ENCODE measurements around the gene TVP23C.
A peak's percentile ranks its signal among the peaks of the same experiment; 100 is the strongest.
"Not testable (repeated sequence)": the region's sequence is repeated elsewhere in the genome, so short reads cannot be mapped to it uniquely, and the experiment has no call there.

Gene TVP23C

GRCh38 chr17:15563375-15563857 lies at the start of gene TVP23C:
TSS of gene TVP23C (minus strand) at chr17:15563483. CDS start at chr17:15563448, 35 bp downstream.
- DNase-seq: peak; percentile 51

- DNase-seq: not testable (repeated sequence)
Observed at GRCh38 chr17:15592960-15593359, 29.7 kb upstream of the TVP23C start.

GRCh38 chr17:15591986-15592385 lies 28.7 kb upstream of the TVP23C start:
- not testable (repeated sequence) for DNase-seq

GRCh38 chr17:15590844-15591243 lies 27.6 kb upstream of the TVP23C start:
- not testable (repeated sequence) for DNase-seq

GRCh38 chr17:15589544-15590536 lies 26.6 kb upstream of the TVP23C start:
- DNase-seq: not testable (repeated sequence)

GRCh38 chr17:15588017-15588416 lies 24.7 kb upstream of the TVP23C start:
- DNase-seq: not testable (repeated sequence)

GRCh38 chr17:15583313-15583712 lies 20.0 kb upstream of the TVP23C start:
- DNase-seq: not testable (repeated sequence)

- not testable (repeated sequence) for DNase-seq
Observed at GRCh38 chr17:15581462-15581861, 18.2 kb upstream of the TVP23C start.

GRCh38 chr17:15576848-15577247 lies 13.6 kb upstream of the TVP23C start:
- not testable (repeated sequence) for DNase-seq

GRCh38 chr17:15574660-15575059 lies 11.4 kb upstream of the TVP23C start:
- DNase-seq: not testable (repeated sequence)

GRCh38 chr17:15573870-15574269 lies 10.6 kb upstream of the TVP23C start:
- DNase-seq: not testable (repeated sequence)

- not testable (repeated sequence) for DNase-seq
Observed at GRCh38 chr17:15562613-15563374, 489 bp downstream of the TVP23C start.

GRCh38 chr17:15561439-15561838 lies 1.8 kb downstream of the TVP23C start:
- not testable (repeated sequence) for DNase-seq

GRCh38 chr17:15558403-15559105 lies 4.7 kb downstream of the TVP23C start:
- not testable (repeated sequence) for DNase-seq

- DNase-seq: not testable (repeated sequence)
Observed at GRCh38 chr17:15557334-15557832, 5.9 kb downstream of the TVP23C start.

GRCh38 chr17:15552932-15553331 lies 10.4 kb downstream of the TVP23C start:
- DNase-seq: not testable (repeated sequence)

- DNase-seq: not testable (repeated sequence)
Observed at GRCh38 chr17:15549552-15549951, 13.7 kb downstream of the TVP23C start.

GRCh38 chr17:15546604-15547003 lies 16.7 kb downstream of the TVP23C start:
- not testable (repeated sequence) for DNase-seq

- DNase-seq: not testable (repeated sequence)
Observed at GRCh38 chr17:15540371-15541219, 22.7 kb downstream of the TVP23C start.

GRCh38 chr17:15533122-15533521 lies 30.2 kb downstream of the TVP23C start:
- not testable (repeated sequence) for DNase-seq
